HepG2 (cell line): ENCODE data around the gene OBSL1. TPM values are rescaled to one million over a fixed set of nuclear protein-coding genes. Genes with fewer than 3 reads are reported as not detected.

Experiments used
- AGO1 ChIP-seq: fragments of 200-400 bp; formaldehyde crosslinking; IDR thresholded peaks from 2 replicates; pipeline ENCODE4 v1.6.1; 2017; ENCODE audit warnings: mild to moderate bottlenecking, low read depth, low read length, moderate library complexity; ENCODE audit not compliant: poor library complexity, severe bottlenecking
- AHDC1 ChIP-seq: sonication (generic); formaldehyde crosslinking; IDR thresholded peaks from 2 replicates; pipeline ENCODE4 v1.5.1; 2020; ENCODE audit warnings: mild to moderate bottlenecking, missing genetic modification reagents, borderline replicate concordance
- CCDC6 ChIP-seq: sonication (generic); formaldehyde crosslinking; IDR thresholded peaks from 2 replicates; pipeline ENCODE4 v1.8.1; 2022; ENCODE audit warnings: mild to moderate bottlenecking, missing genetic modification reagents, moderate library complexity
- GFI1 ChIP-seq: sonication (generic); formaldehyde crosslinking; IDR thresholded peaks from 2 replicates; pipeline ENCODE4 v1.5.0; 2020; ENCODE audit warnings: missing genetic modification reagents, mild to moderate bottlenecking, borderline replicate concordance
- HIVEP1 ChIP-seq: sonication (generic); formaldehyde crosslinking; IDR thresholded peaks from 2 replicates; pipeline ENCODE4 v1.4.0; 2020; ENCODE audit warnings: mild to moderate bottlenecking, missing genetic modification reagents
- HMG20A ChIP-seq: IDR thresholded peaks from 2 replicates; pipeline ENCODE4 v1.6.1; 2016; ENCODE audit warnings: borderline replicate concordance
- ONECUT2 ChIP-seq: sonication (generic); formaldehyde crosslinking; IDR thresholded peaks from 2 replicates; pipeline ENCODE4 v1.4.0; 2020; ENCODE audit warnings: missing genetic modification reagents
- SIN3A ChIP-seq: IDR thresholded peaks from 2 replicates; pipeline ENCODE4 v1.6.1; 2011; ENCODE audit warnings: low read depth, mild to moderate bottlenecking, control low read depth, low read length, borderline replicate concordance
- SMYD3 ChIP-seq: sonication (generic); formaldehyde crosslinking; IDR thresholded peaks from 2 replicates; pipeline ENCODE4 v1.8.1; 2023; ENCODE audit warnings: mild to moderate bottlenecking, missing genetic modification reagents
- TRIM24 ChIP-seq: sonication (generic); formaldehyde crosslinking; IDR thresholded peaks from 2 replicates; pipeline ENCODE4 v1.8.0; 2022; ENCODE audit warnings: mild to moderate bottlenecking, missing genetic modification reagents
- ZBTB38 ChIP-seq: sonication (generic); formaldehyde crosslinking; IDR thresholded peaks from 2 replicates; pipeline ENCODE4 v1.5.1; 2020; ENCODE audit warnings: mild to moderate bottlenecking, missing genetic modification reagents
- ZBTB44 ChIP-seq: sonication (generic); formaldehyde crosslinking; IDR thresholded peaks from 2 replicates; pipeline ENCODE4 v1.4.0; 2020; ENCODE audit warnings: missing genetic modification reagents
- ZNF136 ChIP-seq: sonication (generic); formaldehyde crosslinking; IDR thresholded peaks from 2 replicates; pipeline ENCODE4 v1.8.1; 2022; ENCODE audit warnings: low read depth, mild to moderate bottlenecking, moderate library complexity, missing genetic modification reagents
- ZNF260 ChIP-seq: sonication (generic); formaldehyde crosslinking; IDR thresholded peaks from 2 replicates; pipeline ENCODE4 v1.4.0; 2020; ENCODE audit warnings: missing genetic modification reagents, low read depth, mild to moderate bottlenecking, borderline replicate concordance
- ZNF264 ChIP-seq: sonication (generic); formaldehyde crosslinking; IDR thresholded peaks from 2 replicates; pipeline ENCODE4 v1.4.0; 2020; ENCODE audit warnings: missing genetic modification reagents
- ZNF337 ChIP-seq: sonication (generic); formaldehyde crosslinking; IDR thresholded peaks from 2 replicates; pipeline ENCODE4 v1.5.1; 2020; ENCODE audit warnings: missing genetic modification reagents, low read depth, mild to moderate bottlenecking, borderline replicate concordance
- ZNF414 ChIP-seq: sonication (generic); formaldehyde crosslinking; IDR thresholded peaks from 2 replicates; pipeline ENCODE4 v1.5.0; 2020; ENCODE audit warnings: missing genetic modification reagents
- ZNF441 ChIP-seq: sonication (generic); formaldehyde crosslinking; IDR thresholded peaks from 2 replicates; pipeline ENCODE4 v1.7.0; 2021; ENCODE audit warnings: missing genetic modification reagents, borderline replicate concordance
- ZNF512 ChIP-seq: sonication (generic); formaldehyde crosslinking; IDR thresholded peaks from 2 replicates; pipeline ENCODE4 v1.4.0; 2020; ENCODE audit warnings: mild to moderate bottlenecking, missing genetic modification reagents
- polyA plus RNA-seq, 8 experiments: library from polyadenylated mRNA; depleted of rRNA in 3 of 8; stranded (reverse) in 7 of 8; unstranded in 1 of 8; fragments of >200 nt; fragmentation: Illumina TruSeq in 4 of 8; extraction: Trizol in 4 of 8; gene quantifications; 2 replicates each; pipeline versions ENCODE4 v1.2.1 to v1.2.3, GENCODE V29; 2011 to 2016; ENCODE audit warnings: low read depth in 4 of 8, missing spikeins in 1 of 8, mixed read lengths in 1 of 8; ENCODE audit not compliant: insufficient read depth in 1 of 8
- total RNA-seq, 5 experiments: library from RNA; depleted of rRNA; stranded (reverse); fragments of >200 nt; fragmentation: Illumina TruSeq; extraction: Trizol; gene quantifications; 2 replicates each; pipeline ENCODE4 v1.2.3, GENCODE V29; 2016; ENCODE audit warnings: low read depth in 1 of 5

The OBSL1 gene
- total and polyA plus RNA-seq, 2 of the 13 experiments (the other 11 are each of a cell fraction or from before 2014, with no cell fraction given) = 86.7 to 218 TPM

GRCh38 chr2:219576505-219577388 lies 5.4 kb upstream of the OBSL1 start (continued):
- TF ChIP-seq SIN3A (peak; percentile 50; the same call in 1 of the 2 replicates), ZNF441 (CRISPR knock-in tag) (peak; percentile 61; the same call in 1 of the 2 replicates), HIVEP1 (CRISPR knock-in tag) (peak; percentile 95), CCDC6 (CRISPR knock-in tag) (peak; percentile 79; the same call in 1 of the 2 replicates), GFI1 (CRISPR knock-in tag) (peak; percentile 90; the same call in 1 of the 2 replicates), TRIM24 (CRISPR knock-in tag) (peak; percentile 89), ZNF264 (peak; percentile 92), AGO1 (no peak), ZNF260 (CRISPR knock-in tag) (no peak), ZNF337 (CRISPR knock-in tag) (peak; percentile 78; the same call in 1 of the 2 replicates), ZNF136 (CRISPR knock-in tag) (peak; percentile 99), AHDC1 (CRISPR knock-in tag) (peak; percentile 96), ZNF414 (CRISPR knock-in tag) (peak; percentile 52; the same call in 1 of the 2 replicates), ONECUT2 (CRISPR knock-in tag) (peak; percentile 48; the same call in 1 of the 2 replicates), HMG20A (CRISPR knock-in tag) (peak; percentile 89; the same call in 1 of the 2 replicates), ZBTB44 (CRISPR knock-in tag) (no peak), ZBTB38 (CRISPR knock-in tag) (peak; percentile 96), SMYD3 (no peak; the same call in 1 of the 2 replicates), ZNF512 (no peak)
